ES-I3 (cell line): ENCODE results near the gene PDZK1IP1.
"Not testable (repeated sequence)": the region's sequence is repeated elsewhere in the genome, so short reads cannot be mapped to it uniquely, and the experiment has no call there.

Source experiments
- H3K36me3 ChIP-seq: 2 replicates; pipeline ENCODE4 v1.6.1; 2013; ENCODE audit warnings: mild to moderate bottlenecking, low read length, control low read depth, moderate library complexity; ENCODE audit not compliant: insufficient read depth
- H3K4me1 ChIP-seq: 2 replicates; pipeline ENCODE4 v1.6.1; 2013; ENCODE audit warnings: mild to moderate bottlenecking, control low read depth, low read length; ENCODE audit not compliant: insufficient read depth
- H3K9ac ChIP-seq: 2 replicates; pipeline ENCODE4 v1.6.1; 2013; ENCODE audit warnings: low read depth, mild to moderate bottlenecking, low read length, moderate library complexity
- H3K9me3 ChIP-seq: 2 replicates; pipeline ENCODE4 v1.6.1; 2013; ENCODE audit warnings: mild to moderate bottlenecking, low read length, moderate library complexity; ENCODE audit not compliant: control insufficient read depth, insufficient read depth

Gene PDZK1IP1

GRCh38 chr1:47172782-47173181 lies 17.1 kb downstream of the PDZK1IP1 start:
- H3K4me1 ChIP-seq: no peaks in the 10 kb centered on the region
- no peaks in the 10 kb centered on the region for H3K36me3 ChIP-seq
- no peak overlapping the region for H3K9ac ChIP-seq
- H3K9me3 ChIP-seq: no peaks in the 10 kb centered on the region

GRCh38 chr1:47164552-47164951 lies 25.3 kb downstream of the PDZK1IP1 start:
- Histone ChIP-seq H3K9me3 (no peaks in the 10 kb centered on the region; the same call in 1 of the 2 replicates), H3K36me3 (no peaks in the 10 kb centered on the region), H3K4me1 (no peaks in the 10 kb centered on the region), H3K9ac (no peak overlapping the region)

- no peak overlapping the region for H3K9ac ChIP-seq
- H3K9me3 ChIP-seq: no peaks in the 10 kb centered on the region; the same call in 1 of the 2 replicates
- no peaks in the 10 kb centered on the region for H3K36me3 ChIP-seq
- no peaks in the 10 kb centered on the region for H3K4me1 ChIP-seq
These were observed 28.4 kb downstream of the PDZK1IP1 start for GRCh38 chr1:47161298-47162040.

GRCh38 chr1:47160716-47161115 lies 29.1 kb downstream of the PDZK1IP1 start:
- Histone ChIP-seq H3K9ac (no peak overlapping the region), H3K36me3 (no peaks in the 10 kb centered on the region), H3K9me3 (no peaks in the 10 kb centered on the region; the same call in 1 of the 2 replicates), H3K4me1 (no peaks in the 10 kb centered on the region)

- H3K9me3 ChIP-seq: not testable (repeated sequence)
These were observed 31.9 kb downstream of the PDZK1IP1 start for GRCh38 chr1:47157957-47158356.

GRCh38 chr1:47156457-47156856 lies 33.4 kb downstream of the PDZK1IP1 start:
- H3K4me1 ChIP-seq, H3K9me3 ChIP-seq, H3K9ac ChIP-seq, H3K36me3 ChIP-seq: not testable (repeated sequence)

More at GRCh38 chr1:47157957-47158356, 31.9 kb downstream of the PDZK1IP1 start:
- H3K9ac ChIP-seq, H3K4me1 ChIP-seq, H3K36me3 ChIP-seq: not testable (repeated sequence)

GRCh38 chr1:47149162-47149561 lies 40.7 kb downstream of the PDZK1IP1 start:
- H3K9ac ChIP-seq, H3K9me3 ChIP-seq, H3K4me1 ChIP-seq, H3K36me3 ChIP-seq: not testable (repeated sequence)

- Histone ChIP-seq H3K36me3 (no peaks in the 10 kb centered on the region), H3K4me1 (no peaks in the 10 kb centered on the region), H3K9ac (no peak overlapping the region), H3K9me3 (no peaks in the 10 kb centered on the region)
These were observed 42.6 kb downstream of the PDZK1IP1 start for GRCh38 chr1:47147047-47147785.

- H3K9me3 ChIP-seq, H3K4me1 ChIP-seq, H3K36me3 ChIP-seq, H3K9ac ChIP-seq: not testable (repeated sequence)
These were observed 43.3 kb downstream of the PDZK1IP1 start for GRCh38 chr1:47146495-47146894.

GRCh38 chr1:47143654-47144053 lies 46.2 kb downstream of the PDZK1IP1 start:
- not testable (repeated sequence) for H3K9ac ChIP-seq, H3K36me3 ChIP-seq, H3K9me3 ChIP-seq, H3K4me1 ChIP-seq

GRCh38 chr1:47140358-47140757 lies 49.5 kb downstream of the PDZK1IP1 start:
- H3K9ac ChIP-seq, H3K9me3 ChIP-seq, H3K36me3 ChIP-seq, H3K4me1 ChIP-seq: not testable (repeated sequence)

GRCh38 chr1:47137925-47138615 lies 51.8 kb downstream of the PDZK1IP1 start:
- no peaks in the 10 kb centered on the region for H3K9me3 ChIP-seq
- H3K36me3 ChIP-seq: no peaks in the 10 kb centered on the region
- H3K9ac ChIP-seq: no peak overlapping the region
- no peaks in the 10 kb centered on the region for H3K4me1 ChIP-seq

- H3K9ac ChIP-seq: no peak within 1 kb of the TSS
- H3K36me3 ChIP-seq: no peaks in the 10 kb centered on the region
- no peaks in the 10 kb centered on the region for H3K9me3 ChIP-seq
- no peaks in the 10 kb centered on the region for H3K4me1 ChIP-seq
These were observed 52.6 kb downstream of the PDZK1IP1 start, which contains the start of gene CYP4A22 for GRCh38 chr1:47137198-47137597. Gene CYP4A22 (plus strand): TSS chr1:47137441. CDS start chr1:47137486, 45 bp downstream.
